Osteoblast (primary cell): ENCODE measurements around the gene RGCC. TPM values are rescaled to one million over a fixed set of nuclear protein-coding genes. Genes with fewer than 3 reads are reported as not detected.

Experiments used
- DNase-seq: peaks from one replicate; pipeline ENCODE4 v3.0.0; 2011; ENCODE audit warnings: low spot score, mixed read lengths; ENCODE audit not compliant: insufficient read length; ENCODE audit errors: missing footprints
- H2AFZ ChIP-seq: 2 replicates; pipeline ENCODE4 v1.6.0; 2011; ENCODE audit warnings: mild to moderate bottlenecking, low read length
- H3K27ac ChIP-seq: 2 replicates; pipeline ENCODE4 v1.5.1; 2011; ENCODE audit warnings: mild to moderate bottlenecking, low read depth, low read length, moderate library complexity
- H3K27me3 ChIP-seq: 2 replicates; pipeline ENCODE4 v1.6.0; 2012; ENCODE audit warnings: mild to moderate bottlenecking, control low read depth, inconsistent platforms, low read length, moderate library complexity; ENCODE audit not compliant: insufficient read depth
- H3K36me3 ChIP-seq: 2 replicates; pipeline ENCODE4 v1.5.1; 2011; ENCODE audit warnings: mild to moderate bottlenecking, low read length, control low read depth, moderate library complexity; ENCODE audit not compliant: insufficient read depth
- H3K4me1 ChIP-seq: 2 replicates; pipeline ENCODE4 v1.5.1; 2011; ENCODE audit warnings: mild to moderate bottlenecking, low read length, control low read depth, moderate library complexity; ENCODE audit not compliant: insufficient read depth
- H3K4me2 ChIP-seq: 2 replicates; pipeline ENCODE4 v1.6.0; 2011; ENCODE audit warnings: mild to moderate bottlenecking, low read length; ENCODE audit not compliant: insufficient read depth
- H3K4me3 ChIP-seq: fragments of 200-600 bp; sonication (generic); 3 replicates; pipeline ENCODE4 v1.5.1; 2012; ENCODE audit warnings: mild to moderate bottlenecking, low read length, inconsistent platforms; ENCODE audit not compliant: insufficient read depth
- H3K79me2 ChIP-seq: 2 replicates; pipeline ENCODE4 v1.6.0; 2012; ENCODE audit warnings: mild to moderate bottlenecking, low read length, control low read depth, inconsistent platforms; ENCODE audit not compliant: insufficient read depth
- H3K9me3 ChIP-seq: 2 replicates; pipeline ENCODE4 v1.5.1; 2011; ENCODE audit warnings: low read depth, low read length, control low read depth
- H4K20me1 ChIP-seq: 2 replicates; pipeline ENCODE4 v1.6.0; 2012; ENCODE audit warnings: mild to moderate bottlenecking, low read length, control low read depth; ENCODE audit not compliant: insufficient read depth
- total RNA-seq: library from RNA; depleted of rRNA; stranded (reverse); fragments of >200 nt; gene quantifications from 2 replicates; pipeline ENCODE4 v1.2.3, GENCODE V29; 2012
- TF ChIP-seq, protein P1 (sequence below): IDR thresholded peaks from 2 replicates; pipeline ENCODE4 v1.5.1; 2011; ENCODE audit warnings: mild to moderate bottlenecking, low read depth, low read length, moderate library complexity; ENCODE audit errors: extremely low read depth

RGCC gene, protein sequence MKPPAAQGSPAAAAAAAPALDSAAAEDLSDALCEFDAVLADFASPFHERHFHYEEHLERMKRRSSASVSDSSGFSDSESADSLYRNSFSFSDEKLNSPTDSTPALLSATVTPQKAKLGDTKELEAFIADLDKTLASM
- 2.2 and 2.9 TPM in 2 replicates for total RNA-seq

DNA sequence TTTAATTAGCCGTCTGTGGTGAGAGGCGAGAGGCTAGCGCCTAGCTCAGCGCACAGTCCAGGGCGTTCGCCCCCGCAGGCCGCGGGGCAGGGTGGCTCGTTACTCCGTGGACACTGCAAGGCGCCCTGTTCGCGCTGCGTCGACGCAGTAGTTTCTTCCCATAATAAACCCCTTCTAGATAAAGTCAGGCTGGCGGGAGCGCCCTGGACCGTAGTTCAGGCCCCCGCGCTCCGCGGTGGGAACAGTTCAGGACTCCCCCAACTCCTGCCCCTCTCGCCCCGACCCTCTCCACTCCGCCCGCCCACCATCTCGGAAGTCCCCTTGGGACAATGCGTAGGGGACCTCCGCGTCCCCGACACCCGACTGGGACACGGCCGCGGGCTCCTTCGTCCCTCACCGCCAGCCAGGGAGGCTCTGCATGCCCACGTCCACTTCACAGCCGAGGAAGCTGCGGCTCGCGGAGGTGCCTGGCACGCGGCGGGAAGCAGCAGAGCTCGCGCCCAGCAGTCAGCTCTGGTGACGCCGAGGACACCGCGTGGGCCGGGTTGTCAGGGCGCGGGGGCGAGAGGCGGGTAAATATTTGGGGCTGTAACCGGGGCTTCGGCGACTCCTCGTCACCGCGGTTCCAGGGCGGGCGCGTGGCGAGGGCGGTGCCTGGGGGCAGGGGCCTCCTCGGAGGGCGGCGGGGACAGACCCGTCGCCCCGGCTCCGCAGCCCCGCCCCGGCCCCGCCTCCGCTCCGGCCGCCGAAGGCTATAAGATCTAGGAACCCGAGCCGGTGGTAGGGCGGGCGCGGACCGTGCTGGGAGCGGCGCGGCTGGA, at the start of gene RGCC:
RGCC (plus strand) TSS at position 783 of the 821 bp plus-strand sequence. CDS start 158 bp downstream, outside the sequence.
- Histone ChIP-seq H3K79me2 (no peaks in the 10 kb centered on the region), H3K4me1 (peaks cover 15% of the 10 kb centered on the region), H3K27me3 (peaks cover 32% of the 10 kb centered on the region), H3K36me3 (no peaks in the 10 kb centered on the region), H3K9me3 (no peaks in the 10 kb centered on the region), H2AFZ (peak within 1 kb of the TSS; percentile 76), H3K27ac (no peak within 1 kb of the TSS), H3K4me3 (peak within 1 kb of the TSS; percentile 70), H4K20me1 (no peaks in the 10 kb centered on the region), H3K4me2 (peak within 1 kb of the TSS; percentile 88)
- TF ChIP-seq, protein P1, sequence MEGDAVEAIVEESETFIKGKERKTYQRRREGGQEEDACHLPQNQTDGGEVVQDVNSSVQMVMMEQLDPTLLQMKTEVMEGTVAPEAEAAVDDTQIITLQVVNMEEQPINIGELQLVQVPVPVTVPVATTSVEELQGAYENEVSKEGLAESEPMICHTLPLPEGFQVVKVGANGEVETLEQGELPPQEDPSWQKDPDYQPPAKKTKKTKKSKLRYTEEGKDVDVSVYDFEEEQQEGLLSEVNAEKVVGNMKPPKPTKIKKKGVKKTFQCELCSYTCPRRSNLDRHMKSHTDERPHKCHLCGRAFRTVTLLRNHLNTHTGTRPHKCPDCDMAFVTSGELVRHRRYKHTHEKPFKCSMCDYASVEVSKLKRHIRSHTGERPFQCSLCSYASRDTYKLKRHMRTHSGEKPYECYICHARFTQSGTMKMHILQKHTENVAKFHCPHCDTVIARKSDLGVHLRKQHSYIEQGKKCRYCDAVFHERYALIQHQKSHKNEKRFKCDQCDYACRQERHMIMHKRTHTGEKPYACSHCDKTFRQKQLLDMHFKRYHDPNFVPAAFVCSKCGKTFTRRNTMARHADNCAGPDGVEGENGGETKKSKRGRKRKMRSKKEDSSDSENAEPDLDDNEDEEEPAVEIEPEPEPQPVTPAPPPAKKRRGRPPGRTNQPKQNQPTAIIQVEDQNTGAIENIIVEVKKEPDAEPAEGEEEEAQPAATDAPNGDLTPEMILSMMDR: no peak
- peak; percentile 94 for DNase-seq

DNA sequence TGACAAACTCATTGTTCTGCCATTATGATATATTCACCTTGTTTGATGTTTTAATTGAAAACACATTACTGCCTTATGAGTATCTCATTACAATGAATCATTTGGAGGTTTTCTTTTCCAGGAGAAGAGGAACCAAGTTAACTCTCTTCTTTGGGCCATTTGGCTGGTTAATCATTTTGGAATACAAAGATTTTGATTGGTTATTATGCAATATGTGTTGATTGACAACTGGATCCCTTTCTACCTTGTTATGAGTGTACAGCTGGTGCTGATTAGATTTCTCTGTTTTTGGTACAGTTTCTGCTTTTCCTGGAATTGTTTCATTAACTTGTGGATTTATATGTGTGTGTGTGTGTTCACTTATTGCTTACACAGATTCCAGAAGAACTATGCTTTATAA, 49.2 kb upstream of the RGCC start:
- no peaks in the 10 kb centered on the region for H3K4me1 ChIP-seq
- no peak for DNase-seq
- TF ChIP-seq, protein P1: no peak

DNA sequence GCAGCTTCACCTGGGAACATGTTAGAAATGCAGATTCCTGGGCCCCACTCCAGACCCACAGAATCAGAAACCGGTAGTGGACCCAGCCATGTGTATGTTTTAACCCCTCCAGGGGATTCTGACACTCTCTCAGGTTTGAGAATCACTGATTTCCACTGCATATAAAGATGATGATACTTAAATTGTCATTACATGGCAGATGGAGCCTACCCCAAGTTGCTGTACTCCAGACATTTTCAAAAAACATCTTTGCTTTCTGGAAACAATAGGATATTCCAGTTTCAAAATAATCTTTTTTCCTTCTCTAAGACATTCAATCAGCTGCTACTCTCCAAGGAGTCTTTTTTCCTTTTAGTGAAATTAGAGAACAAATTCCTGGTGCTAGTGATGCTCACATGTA, 48.6 kb upstream of the RGCC start:
- Histone ChIP-seq H3K27ac (no peak overlapping the region), H3K36me3 (no peaks in the 10 kb centered on the region), H3K27me3 (peaks cover 5% of the 10 kb centered on the region), H3K4me3 (no peak overlapping the region), H2AFZ (no peak overlapping the region), H3K9me3 (no peaks in the 10 kb centered on the region), H3K4me1 (no peaks in the 10 kb centered on the region), H3K79me2 (no peaks in the 10 kb centered on the region), H4K20me1 (no peaks in the 10 kb centered on the region), H3K4me2 (no peak overlapping the region)
- TF ChIP-seq, protein P1: no peak
- DNase-seq: no peak

More for the DNA sequence above, 49.2 kb upstream of the RGCC start:
- Histone ChIP-seq H3K36me3 (no peaks in the 10 kb centered on the region), H3K79me2 (no peaks in the 10 kb centered on the region), H3K27ac (no peak overlapping the region), H3K4me2 (no peak overlapping the region), H2AFZ (no peak overlapping the region), H3K27me3 (peaks cover 5% of the 10 kb centered on the region), H4K20me1 (no peaks in the 10 kb centered on the region), H3K4me3 (no peak overlapping the region), H3K9me3 (no peaks in the 10 kb centered on the region)

DNA sequence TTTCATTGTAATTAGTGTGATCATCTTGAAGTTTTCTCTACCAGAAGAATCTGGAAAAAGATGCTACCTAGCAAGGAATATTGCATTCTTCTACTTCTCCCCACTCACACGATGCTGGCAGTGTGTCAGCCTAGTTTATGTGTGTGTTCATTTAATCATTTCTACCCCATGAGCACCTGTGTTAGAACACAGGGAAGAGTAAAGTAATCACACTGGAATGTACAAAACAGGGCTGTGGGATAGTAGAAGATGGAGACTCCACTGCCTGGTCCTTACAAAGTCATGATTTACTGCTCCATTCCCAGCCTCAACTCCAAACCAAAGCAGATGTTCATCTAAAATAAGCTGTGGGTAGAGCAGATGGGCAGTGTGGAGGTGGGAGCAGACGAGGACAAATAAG, 47.7 kb upstream of the RGCC start:
- Histone ChIP-seq H3K4me1 (no peaks in the 10 kb centered on the region), H3K9me3 (no peaks in the 10 kb centered on the region), H3K27ac (no peak overlapping the region), H4K20me1 (no peaks in the 10 kb centered on the region), H3K79me2 (no peaks in the 10 kb centered on the region), H2AFZ (no peak overlapping the region), H3K4me2 (no peak overlapping the region), H3K27me3 (peaks cover 5% of the 10 kb centered on the region), H3K36me3 (no peaks in the 10 kb centered on the region), H3K4me3 (no peak overlapping the region)
- no peak for DNase-seq
- TF ChIP-seq, protein P1: no peak
